CD4-positive, alpha-beta T cell (primary cell): ENCODE data around the gene COLGALT1. TPM values are rescaled to one million over a fixed set of nuclear protein-coding genes. Genes with fewer than 3 reads are reported as not detected.

Experiments used
- ATAC-seq: fragments of 200-7000 bp; cut with Tn5 transposase; one replicate; pipeline ENCODE4 v1.10.0; 2022; ENCODE audit warnings: mild to moderate bottlenecking; ENCODE audit not compliant: poor library complexity
- CTCF ChIA-PET: fragments of 350-600 bp; sonication (Branson Sonifier 250); formaldehyde crosslinking; loops from one replicate; lab custom pipeline; 2021; ENCODE audit warnings: antibody characterized with exemption, inconsistent platforms; lab: Charles Lee
- POLR2A ChIA-PET: fragments of 350-600 bp; sonication (Branson Sonifier 250); formaldehyde crosslinking; loops from one replicate; lab custom pipeline; 2021; ENCODE audit warnings: antibody characterized with exemption, inconsistent platforms; lab: Charles Lee
- DNase-seq, 14 experiments: peaks; one replicate each; pipeline ENCODE4 v3.0.0-alpha.2; 2013 to 2020; ENCODE audit warnings: mixed read lengths in 2 of 14
- H3K27ac ChIP-seq, 2 donors: one replicate each; pipeline versions ENCODE4 v1.5.1 to v1.7.0; 2013; ENCODE audit warnings: low read length in 2 of 2, low read depth in 1 of 2, mild to moderate bottlenecking in 1 of 2
- H3K27me3 ChIP-seq, 2 experiments: 1 replicate in 1 of 2; 2 replicates in 1 of 2; pipeline versions ENCODE4 v1.6.1 to v1.7.0; 2013; ENCODE audit warnings: low read length in 2 of 2, control low read depth in 1 of 2, mild to moderate bottlenecking in 1 of 2, moderate library complexity in 1 of 2; ENCODE audit not compliant: insufficient read depth in 2 of 2, control insufficient read depth in 1 of 2
- H3K36me3 ChIP-seq: one replicate; pipeline ENCODE4 v1.6.1; 2013; ENCODE audit warnings: low read length, control low read depth; ENCODE audit not compliant: insufficient read depth
- H3K4me1 ChIP-seq: one replicate; pipeline ENCODE4 v1.6.1; 2013; ENCODE audit warnings: low read length, control low read depth; ENCODE audit not compliant: insufficient read depth
- H3K4me3 ChIP-seq: one replicate; pipeline ENCODE4 v1.5.1; 2013; ENCODE audit warnings: mild to moderate bottlenecking, low read length, moderate library complexity
- H3K9me3 ChIP-seq, 2 experiments: 1 replicate in 1 of 2; 2 replicates in 1 of 2; pipeline versions ENCODE4 v1.6.1 to v1.7.0; 2013; ENCODE audit warnings: low read length in 2 of 2, mild to moderate bottlenecking in 2 of 2, control low read depth in 1 of 2, moderate library complexity in 1 of 2; ENCODE audit not compliant: control insufficient read depth in 1 of 2, insufficient read depth in 1 of 2
- H3K27ac Mint-ChIP-seq: one replicate; pipeline ENCODE4 v1.8.0; 2020; ENCODE audit warnings: mixed read lengths
- H3K27me3 Mint-ChIP-seq: one replicate; pipeline ENCODE4 v1.8.0; 2021; ENCODE audit warnings: mixed read lengths
- H3K36me3 Mint-ChIP-seq: one replicate; pipeline ENCODE4 v1.8.0; 2021; ENCODE audit warnings: low read depth, mixed read lengths
- H3K4me1 Mint-ChIP-seq: one replicate; pipeline ENCODE4 v1.8.0; 2021; ENCODE audit warnings: low read depth, mixed read lengths
- H3K4me3 Mint-ChIP-seq: one replicate; pipeline ENCODE4 v1.8.0; 2020; ENCODE audit warnings: mild to moderate bottlenecking, mixed read lengths
- H3K9me3 Mint-ChIP-seq: one replicate; pipeline ENCODE4 v1.8.0; 2020; ENCODE audit warnings: mixed read lengths
- intact Hi-C, 2 experiments: fragments of 100-400 bp; cut with DNase I in 1 of 2; cut with micrococcal nuclease in 1 of 2; formaldehyde crosslinking; loops; one replicate each; pipeline versions ENCODE4 v1.15.1 to v1.9.0; 2023 to 2025; cut with DNase I, micrococcal nuclease
- total RNA-seq, 174 experiments: library from RNA in 2 of 174; stranded (reverse) in 2 of 174; gene quantifications; one replicate each; pipeline ENCODE4 v1.2.3 and lab custom pipeline; 2021 to 2026
- TF ChIP-seq, protein P1 (sequence below): fragments of 200-600 bp; IDR thresholded peaks from one replicate; pipeline ENCODE4 v1.8.0; 2022; ENCODE audit warnings: antibody characterized with exemption, mild to moderate bottlenecking

Gene COLGALT1
- total RNA-seq, 2 experiments from 2014 or later, result 30.3 to 30.6 TPM

GRCh38 chr19:17542042-17542441 is 13.4 kb upstream of the COLGALT1 start:
- Histone ChIP-seq H3K27me3 (no peaks in the 10 kb centered on the region), H3K4me1 (peaks cover 17% of the 10 kb centered on the region), H3K27ac (no peak overlapping the region), H3K4me3 (no peak overlapping the region), H3K9me3 (peaks cover 0 to 9% of the 10 kb centered on the region in 2 experiments), H3K36me3 (no peaks in the 10 kb centered on the region)
- no peak overlapping the region for H3K4me3 Mint-ChIP-seq
- TF ChIP-seq, protein P1, sequence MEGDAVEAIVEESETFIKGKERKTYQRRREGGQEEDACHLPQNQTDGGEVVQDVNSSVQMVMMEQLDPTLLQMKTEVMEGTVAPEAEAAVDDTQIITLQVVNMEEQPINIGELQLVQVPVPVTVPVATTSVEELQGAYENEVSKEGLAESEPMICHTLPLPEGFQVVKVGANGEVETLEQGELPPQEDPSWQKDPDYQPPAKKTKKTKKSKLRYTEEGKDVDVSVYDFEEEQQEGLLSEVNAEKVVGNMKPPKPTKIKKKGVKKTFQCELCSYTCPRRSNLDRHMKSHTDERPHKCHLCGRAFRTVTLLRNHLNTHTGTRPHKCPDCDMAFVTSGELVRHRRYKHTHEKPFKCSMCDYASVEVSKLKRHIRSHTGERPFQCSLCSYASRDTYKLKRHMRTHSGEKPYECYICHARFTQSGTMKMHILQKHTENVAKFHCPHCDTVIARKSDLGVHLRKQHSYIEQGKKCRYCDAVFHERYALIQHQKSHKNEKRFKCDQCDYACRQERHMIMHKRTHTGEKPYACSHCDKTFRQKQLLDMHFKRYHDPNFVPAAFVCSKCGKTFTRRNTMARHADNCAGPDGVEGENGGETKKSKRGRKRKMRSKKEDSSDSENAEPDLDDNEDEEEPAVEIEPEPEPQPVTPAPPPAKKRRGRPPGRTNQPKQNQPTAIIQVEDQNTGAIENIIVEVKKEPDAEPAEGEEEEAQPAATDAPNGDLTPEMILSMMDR, result no peak
- POLR2A ChIA-PET, result no interaction called here
- peaks cover 12% of the 10 kb centered on the region for H3K4me1 Mint-ChIP-seq
- ATAC-seq (no peak), DNase-seq (no peak)
- intact Hi-C loops, result no loop called here
- H3K9me3 Mint-ChIP-seq, result no peaks in the 10 kb centered on the region
- H3K27me3 Mint-ChIP-seq, result no peaks in the 10 kb centered on the region
- CTCF ChIA-PET, result interaction anchor here (0.5 kb wide), 1 partner anchor 169 kb away, joined by 3 read pairs; no protein-coding TSS in a partner anchor
- no peaks in the 10 kb centered on the region for H3K36me3 Mint-ChIP-seq
- H3K27ac Mint-ChIP-seq, result no peak overlapping the region

DNA sequence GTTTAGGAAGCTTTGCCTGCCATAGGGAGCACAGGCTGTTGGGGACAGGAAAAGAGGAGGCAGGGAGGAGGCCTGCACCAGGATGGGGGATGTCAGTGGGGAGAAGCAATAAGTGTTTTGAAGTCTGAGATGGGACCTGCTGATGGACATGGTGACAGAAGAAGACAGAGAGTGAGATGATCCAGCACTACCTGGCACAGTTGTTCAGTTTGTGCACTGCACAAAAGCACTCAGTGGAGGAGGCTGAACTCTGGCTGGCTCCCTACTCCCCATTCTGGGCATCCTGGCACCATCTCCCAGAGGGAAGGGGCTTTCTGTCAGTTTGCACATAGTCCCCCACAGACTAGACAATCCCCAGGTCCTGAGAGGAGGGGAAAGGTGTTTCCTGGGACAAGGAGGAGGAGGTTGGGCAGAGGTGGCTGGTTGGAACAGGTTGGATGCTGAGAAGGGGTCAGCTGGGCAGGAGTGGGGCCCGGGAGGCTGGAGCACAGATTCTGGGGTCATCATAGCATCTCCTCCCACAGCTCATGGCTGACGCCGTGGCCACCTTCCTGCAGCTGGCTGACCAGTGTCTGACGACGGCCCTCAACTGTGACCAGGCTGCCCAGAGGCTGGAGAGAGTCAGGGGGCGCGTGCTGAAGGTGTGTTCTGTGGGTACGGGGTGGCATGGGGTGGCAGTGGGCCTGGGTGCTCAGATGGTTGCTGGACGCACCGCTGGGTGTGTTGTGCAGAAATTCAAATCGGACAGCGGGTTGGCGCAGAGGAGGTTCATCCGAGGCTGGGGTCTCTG is 12.5 kb upstream of the COLGALT1 start:
- H3K27me3 ChIP-seq, result no peaks in the 10 kb centered on the region
- Mint-ChIP-seq H3K36me3 (no peaks in the 10 kb centered on the region), H3K27ac (no peak overlapping the region), H3K9me3 (no peaks in the 10 kb centered on the region), H3K27me3 (no peaks in the 10 kb centered on the region), H3K4me1 (peaks cover 12% of the 10 kb centered on the region), H3K4me3 (no peak overlapping the region)
- ATAC-seq (no peak), DNase-seq (no peak)
- ChIA-PET CTCF (interaction anchor here (0.6 kb wide), 1 partner anchor 10 kb away, joined by 3 read pairs; no protein-coding TSS in a partner anchor), POLR2A (no interaction called here)
- no peak overlapping the region for H3K4me3 ChIP-seq
- H3K36me3 ChIP-seq, result no peaks in the 10 kb centered on the region
- peaks cover 0 to 9% of the 10 kb centered on the region in 2 experiments for H3K9me3 ChIP-seq
- intact Hi-C loops, result no loop called here
- H3K27ac ChIP-seq, result no peak overlapping the region
- TF ChIP-seq, protein P1, result no peak
- H3K4me1 ChIP-seq, result peaks cover 15% of the 10 kb centered on the region

DNA sequence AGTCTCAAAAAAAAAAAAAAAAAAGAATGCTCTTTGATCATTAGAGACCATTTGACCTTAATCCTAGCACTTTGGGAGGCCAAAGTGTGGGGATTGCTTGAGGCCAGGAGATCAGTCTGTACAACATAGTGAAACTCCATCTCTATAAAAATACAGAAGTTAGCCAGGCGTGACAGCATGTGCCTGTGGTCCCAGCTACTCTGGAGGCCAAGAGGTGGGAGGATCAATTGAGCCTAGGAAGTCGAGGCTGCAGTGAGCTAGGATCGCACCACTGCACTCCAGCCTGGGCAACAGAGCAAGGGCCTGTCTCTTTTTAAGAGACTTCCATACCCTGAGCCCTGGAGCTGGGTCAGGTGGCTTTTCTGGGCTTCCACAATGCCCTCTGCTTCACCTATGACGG is 11.5 kb upstream of the COLGALT1 start:
- ATAC-seq (no peak), DNase-seq (no peak)
- intact Hi-C loops, result no loop called here
- POLR2A ChIA-PET, result no interaction called here
- H3K36me3 Mint-ChIP-seq, result no peaks in the 10 kb centered on the region
- peaks cover 6% of the 10 kb centered on the region for H3K4me1 Mint-ChIP-seq
- H3K27me3 ChIP-seq, result no peaks in the 10 kb centered on the region
- CTCF ChIA-PET, result no interaction called here
- no peak overlapping the region for H3K4me3 Mint-ChIP-seq
- TF ChIP-seq, protein P1, result no peak
- no peak overlapping the region for H3K27ac ChIP-seq
- peaks cover 10% of the 10 kb centered on the region for H3K4me1 ChIP-seq
- no peak overlapping the region for H3K4me3 ChIP-seq
- H3K36me3 ChIP-seq, result no peaks in the 10 kb centered on the region
- H3K27me3 Mint-ChIP-seq, result no peaks in the 10 kb centered on the region
- no peaks in the 10 kb centered on the region for H3K9me3 Mint-ChIP-seq
- H3K9me3 ChIP-seq, result peaks cover 0 to 9% of the 10 kb centered on the region in 2 experiments
- H3K27ac Mint-ChIP-seq, result no peak overlapping the region
